OCI-LY1 (cell line): ENCODE results near the gene KCNK13.

Source experiments
- H2AFZ ChIP-seq: fragments of 200-600 bp; sonication (generic), shearing (Covaris generic); 2 replicates; pipeline ENCODE4 v1.6.0; 2014; ENCODE audit warnings: antibody characterized with exemption, mild to moderate bottlenecking, low read length
- H3F3A ChIP-seq: fragments of 200-600 bp; sonication (generic), shearing (Covaris generic); 2 replicates; pipeline ENCODE4 v1.6.0; 2014; ENCODE audit warnings: mild to moderate bottlenecking, antibody characterized with exemption, low read length, moderate library complexity; ENCODE audit not compliant: insufficient read depth
- H3K27ac ChIP-seq: fragments of 200-600 bp; sonication (generic); 2 replicates; pipeline ENCODE4 v1.5.1; 2014; ENCODE audit warnings: low read length, mixed run types, mild to moderate bottlenecking, low read depth; ENCODE audit not compliant: poor library complexity, severe bottlenecking
- H3K27me3 ChIP-seq: fragments of 200-600 bp; sonication (generic); 2 replicates; pipeline ENCODE4 v1.6.0; 2014; ENCODE audit warnings: antibody characterized with exemption, mild to moderate bottlenecking, low read length, moderate library complexity; ENCODE audit not compliant: insufficient read depth
- H3K36me3 ChIP-seq: fragments of 200-600 bp; sonication (generic); 2 replicates; pipeline ENCODE4 v1.6.1; 2014; ENCODE audit warnings: mild to moderate bottlenecking, antibody characterized with exemption, low read length, moderate library complexity, mixed read lengths; ENCODE audit not compliant: insufficient read depth
- H3K4me1 ChIP-seq: fragments of 200-600 bp; sonication (generic); 2 replicates; pipeline ENCODE4 v1.5.1; 2014; ENCODE audit warnings: mild to moderate bottlenecking, low read length, moderate library complexity; ENCODE audit not compliant: insufficient read depth, severe bottlenecking
- H3K4me2 ChIP-seq: fragments of 200-600 bp; sonication (generic), shearing (Covaris generic); 2 replicates; pipeline ENCODE4 v1.6.1; 2014; ENCODE audit warnings: low read length
- H3K4me3 ChIP-seq: fragments of 200-600 bp; sonication (generic); 2 replicates; pipeline ENCODE4 v1.5.1; 2014; ENCODE audit warnings: low read length, low read depth, mild to moderate bottlenecking, mixed read lengths; ENCODE audit not compliant: poor library complexity, severe bottlenecking
- H3K79me2 ChIP-seq: fragments of 200-600 bp; shearing (Covaris generic); 2 replicates; pipeline ENCODE4 v1.6.1; 2016; ENCODE audit warnings: mixed run types, low read length, mixed read lengths; ENCODE audit not compliant: insufficient read depth
- H3K9ac ChIP-seq: fragments of 200-600 bp; sonication (generic), shearing (Covaris generic); 2 replicates; pipeline ENCODE4 v1.6.1; 2014; ENCODE audit warnings: mild to moderate bottlenecking, low read length, mixed read lengths
- H3K9me2 ChIP-seq: fragments of 200-600 bp; sonication (generic), shearing (Covaris generic); 2 replicates; pipeline ENCODE4 v1.6.1; 2014; ENCODE audit warnings: low read depth, mild to moderate bottlenecking, low read length, mixed read lengths
- H3K9me3 ChIP-seq: fragments of 200-600 bp; shearing (Covaris generic); 2 replicates; pipeline ENCODE4 v1.6.1; 2014; ENCODE audit warnings: low read length, mixed read lengths
- H4K20me1 ChIP-seq: fragments of 200-600 bp; sonication (generic), shearing (Covaris generic); 2 replicates; pipeline ENCODE4 v1.6.0; 2016; ENCODE audit warnings: mild to moderate bottlenecking, low read length; ENCODE audit not compliant: insufficient read depth
- EZH2 ChIP-seq: fragments of 200-600 bp; sonication (generic), shearing (Covaris generic); IDR thresholded peaks from 2 replicates; pipeline ENCODE4 v1.8.0; 2017; ENCODE audit warnings: borderline replicate concordance, mixed run types, mild to moderate bottlenecking, antibody characterized with exemption, low read length, moderate library complexity, mixed read lengths
- TF ChIP-seq, protein P1 (sequence below): fragments of 200-600 bp; sonication (generic), shearing (Covaris generic); IDR thresholded peaks from 2 replicates; pipeline ENCODE4 v1.5.1; 2017; ENCODE audit warnings: mild to moderate bottlenecking, antibody characterized with exemption, low read length, moderate library complexity, mixed read lengths

KCNK13 gene

GRCh38 chr14:90188588-90188987, 126.8 kb downstream of the KCNK13 start:
- Histone ChIP-seq H3K79me2 (no peaks in the 10 kb centered on the region), H3K36me3 (no peaks in the 10 kb centered on the region), H3K9ac (no peak overlapping the region), H3K9me2 (no peaks in the 10 kb centered on the region), H3K4me3 (no peak overlapping the region), H4K20me1 (no peaks in the 10 kb centered on the region), H2AFZ (no peak overlapping the region), H3K4me2 (no peak overlapping the region), H3K27me3 (no peaks in the 10 kb centered on the region), H3K27ac (no peak overlapping the region), H3F3A (no peaks in the 10 kb centered on the region), H3K4me1 (no peaks in the 10 kb centered on the region), H3K9me3 (no peaks in the 10 kb centered on the region)
- TF ChIP-seq EZH2: no peak
- TF ChIP-seq, protein P1, sequence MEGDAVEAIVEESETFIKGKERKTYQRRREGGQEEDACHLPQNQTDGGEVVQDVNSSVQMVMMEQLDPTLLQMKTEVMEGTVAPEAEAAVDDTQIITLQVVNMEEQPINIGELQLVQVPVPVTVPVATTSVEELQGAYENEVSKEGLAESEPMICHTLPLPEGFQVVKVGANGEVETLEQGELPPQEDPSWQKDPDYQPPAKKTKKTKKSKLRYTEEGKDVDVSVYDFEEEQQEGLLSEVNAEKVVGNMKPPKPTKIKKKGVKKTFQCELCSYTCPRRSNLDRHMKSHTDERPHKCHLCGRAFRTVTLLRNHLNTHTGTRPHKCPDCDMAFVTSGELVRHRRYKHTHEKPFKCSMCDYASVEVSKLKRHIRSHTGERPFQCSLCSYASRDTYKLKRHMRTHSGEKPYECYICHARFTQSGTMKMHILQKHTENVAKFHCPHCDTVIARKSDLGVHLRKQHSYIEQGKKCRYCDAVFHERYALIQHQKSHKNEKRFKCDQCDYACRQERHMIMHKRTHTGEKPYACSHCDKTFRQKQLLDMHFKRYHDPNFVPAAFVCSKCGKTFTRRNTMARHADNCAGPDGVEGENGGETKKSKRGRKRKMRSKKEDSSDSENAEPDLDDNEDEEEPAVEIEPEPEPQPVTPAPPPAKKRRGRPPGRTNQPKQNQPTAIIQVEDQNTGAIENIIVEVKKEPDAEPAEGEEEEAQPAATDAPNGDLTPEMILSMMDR: no peak

- no peaks in the 10 kb centered on the region for H4K20me1 ChIP-seq
- H3K9me3 ChIP-seq: no peaks in the 10 kb centered on the region
- no peak for TF ChIP-seq EZH2
- TF ChIP-seq, protein P1: no peak
- no peak overlapping the region for H3K9ac ChIP-seq
- no peak overlapping the region for H3K4me2 ChIP-seq
- no peak overlapping the region for H3K27ac ChIP-seq
- H3K27me3 ChIP-seq: no peaks in the 10 kb centered on the region
- H3K9me2 ChIP-seq: no peaks in the 10 kb centered on the region
- no peaks in the 10 kb centered on the region for H3F3A ChIP-seq
- H3K4me1 ChIP-seq: no peaks in the 10 kb centered on the region
- H3K36me3 ChIP-seq: no peaks in the 10 kb centered on the region
- H3K4me3 ChIP-seq: no peak overlapping the region
- H2AFZ ChIP-seq: no peak overlapping the region
- H3K79me2 ChIP-seq: no peaks in the 10 kb centered on the region
Observed at GRCh38 chr14:90191154-90191553, 129.4 kb downstream of the KCNK13 start.

GRCh38 chr14:90191585-90191984, 129.8 kb downstream of the KCNK13 start:
- Histone ChIP-seq H2AFZ (no peak overlapping the region), H3K4me3 (no peak overlapping the region)

More at GRCh38 chr14:90191585-90191984, 129.8 kb downstream of the KCNK13 start:
- Histone ChIP-seq H4K20me1 (no peaks in the 10 kb centered on the region), H3K9ac (no peak overlapping the region), H3K27ac (no peak overlapping the region), H3K4me1 (no peaks in the 10 kb centered on the region), H3K79me2 (no peaks in the 10 kb centered on the region), H3K36me3 (no peaks in the 10 kb centered on the region), H3K9me3 (no peaks in the 10 kb centered on the region), H3F3A (no peaks in the 10 kb centered on the region), H3K9me2 (no peaks in the 10 kb centered on the region), H3K4me2 (no peak overlapping the region), H3K27me3 (no peaks in the 10 kb centered on the region)
- TF ChIP-seq, protein P1: no peak
